H9 (cell line): ENCODE measurements around the gene BMP8A. TPM values are rescaled to one million over a fixed set of nuclear protein-coding genes. Genes with fewer than 3 reads are reported as not detected.

Source experiments
- DNase-seq: peaks from one replicate; pipeline ENCODE4 v3.0.0-alpha.2; 2017
- H2AFZ ChIP-seq: one replicate; pipeline ENCODE4 v1.6.1; 2013; ENCODE audit warnings: mild to moderate bottlenecking, low read length, control low read depth, moderate library complexity
- H2AK5ac ChIP-seq: 2 replicates; pipeline ENCODE4 v1.6.1; 2013; ENCODE audit warnings: low read length, control low read depth, mixed read lengths; ENCODE audit not compliant: insufficient read length
- H2BK120ac ChIP-seq: one replicate; pipeline ENCODE4 v1.6.1; 2013; ENCODE audit warnings: low read depth, mild to moderate bottlenecking, low read length, control low read depth, inconsistent platforms; ENCODE audit not compliant: poor library complexity, severe bottlenecking
- H2BK12ac ChIP-seq: 2 replicates; pipeline ENCODE4 v1.6.1; 2013; ENCODE audit warnings: low read length, control low read depth, mixed read lengths, low read depth; ENCODE audit not compliant: insufficient read length
- H2BK15ac ChIP-seq: 2 replicates; pipeline ENCODE4 v1.6.1; 2013; ENCODE audit warnings: low read depth, low read length, control low read depth
- H2BK20ac ChIP-seq: one replicate; pipeline ENCODE4 v1.6.1; 2013; ENCODE audit warnings: low read depth, mild to moderate bottlenecking, low read length, control low read depth, inconsistent platforms; ENCODE audit not compliant: poor library complexity, severe bottlenecking
- H2BK5ac ChIP-seq: 2 replicates; pipeline ENCODE4 v1.6.1; 2013; ENCODE audit warnings: low read length, control low read depth, mixed read lengths; ENCODE audit not compliant: insufficient read length
- H3K14ac ChIP-seq: 2 replicates; pipeline ENCODE4 v1.6.1; 2013; ENCODE audit warnings: low read length, control low read depth; ENCODE audit not compliant: insufficient read depth
- H3K18ac ChIP-seq: 2 replicates; pipeline ENCODE4 v1.6.1; 2013; ENCODE audit warnings: low read depth, mild to moderate bottlenecking, mixed read lengths, low read length, control low read depth; ENCODE audit not compliant: insufficient read length
- H3K23ac ChIP-seq: 2 replicates; pipeline ENCODE4 v1.6.1; 2013; ENCODE audit warnings: low read length, control low read depth, mixed read lengths, low read depth; ENCODE audit not compliant: insufficient read length
- H3K23me2 ChIP-seq: 2 replicates; pipeline ENCODE4 v1.6.1; 2013; ENCODE audit warnings: low read depth, mild to moderate bottlenecking, mixed read lengths, low read length, control low read depth; ENCODE audit not compliant: insufficient read length, poor library complexity, severe bottlenecking
- H3K27ac ChIP-seq: 2 replicates; pipeline ENCODE4 v1.5.1; 2013; ENCODE audit warnings: low read length, control low read depth, mixed read lengths, low read depth; ENCODE audit not compliant: insufficient read length
- H3K27me3 ChIP-seq: 2 replicates; pipeline ENCODE4 v1.6.1; 2013; ENCODE audit warnings: low read length, control low read depth, inconsistent platforms; ENCODE audit not compliant: insufficient read depth
- H3K4ac ChIP-seq: 2 replicates; pipeline ENCODE4 v1.6.1; 2013; ENCODE audit warnings: low read depth, mild to moderate bottlenecking, control low read depth, inconsistent platforms, low read length, moderate library complexity
- H3K4me1 ChIP-seq: 2 replicates; pipeline ENCODE4 v1.6.1; 2013; ENCODE audit warnings: low read length, control low read depth, inconsistent platforms; ENCODE audit not compliant: insufficient read depth
- H3K4me2 ChIP-seq: 2 replicates; pipeline ENCODE4 v1.6.1; 2013; ENCODE audit warnings: low read length, control low read depth, mixed read lengths; ENCODE audit not compliant: insufficient read length, insufficient read depth
- H3K56ac ChIP-seq: 2 replicates; pipeline ENCODE4 v1.6.1; 2013; ENCODE audit warnings: low read depth, mild to moderate bottlenecking, mixed read lengths, low read length, control low read depth; ENCODE audit not compliant: insufficient read length
- H3K79me1 ChIP-seq: 2 replicates; pipeline ENCODE4 v1.6.1; 2013; ENCODE audit warnings: low read depth, mild to moderate bottlenecking, moderate library complexity, low read length, control low read depth, inconsistent platforms; ENCODE audit not compliant: insufficient read depth, poor library complexity, severe bottlenecking
- H3K79me2 ChIP-seq: 2 replicates; pipeline ENCODE4 v1.6.1; 2013; ENCODE audit warnings: low read length, control low read depth, inconsistent platforms; ENCODE audit not compliant: insufficient read depth
- H3K9ac ChIP-seq: 2 replicates; pipeline ENCODE4 v1.6.1; 2013; ENCODE audit warnings: low read length, control low read depth, mixed read lengths; ENCODE audit not compliant: insufficient read length; ENCODE audit errors: extremely low read depth
- H3K9me3 ChIP-seq: one replicate; pipeline ENCODE4 v1.6.1; 2013; ENCODE audit warnings: low read depth, low read length, inconsistent platforms; ENCODE audit not compliant: control insufficient read depth
- H3T11ph ChIP-seq: one replicate; pipeline ENCODE4 v1.6.1; 2013; ENCODE audit warnings: mild to moderate bottlenecking, low read length, control low read depth, inconsistent platforms
- H4K20me1 ChIP-seq: one replicate; pipeline ENCODE4 v1.6.1; 2013; ENCODE audit not compliant: control insufficient read depth, insufficient read length, insufficient read depth
- H4K5ac ChIP-seq: 2 replicates; pipeline ENCODE4 v1.6.1; 2013; ENCODE audit warnings: low read depth, mild to moderate bottlenecking, mixed read lengths, low read length, control low read depth; ENCODE audit not compliant: insufficient read length
- H4K8ac ChIP-seq: replicated peaks from 2 replicates; pipeline ENCODE4 v1.6.1; 2013; ENCODE audit warnings: low read length, control low read depth, mixed read lengths, low read depth; ENCODE audit not compliant: insufficient read length
- H4K91ac ChIP-seq: 2 replicates; pipeline ENCODE4 v1.6.1; 2013; ENCODE audit warnings: low read depth, mild to moderate bottlenecking, moderate library complexity, mixed read lengths, low read length, control low read depth; ENCODE audit not compliant: insufficient read length
- H3K27ac Mint-ChIP-seq, 3 experiments: 2 replicates in 2 of 3; 3 replicates in 1 of 3; pipeline ENCODE4 v1.8.0; 2020 to 2021; ENCODE audit warnings: mixed read lengths in 3 of 3, mild to moderate bottlenecking in 1 of 3, moderate library complexity in 1 of 3
- H3K27me3 Mint-ChIP-seq: 2 replicates; pipeline ENCODE4 v1.8.0; 2021; ENCODE audit warnings: low read depth, mild to moderate bottlenecking, moderate library complexity, mixed read lengths
- H3K36me3 Mint-ChIP-seq, 3 experiments: 2 replicates in 2 of 3; 3 replicates in 1 of 3; pipeline ENCODE4 v1.8.0; 2020 to 2021; ENCODE audit warnings: low read depth in 3 of 3, mixed read lengths in 3 of 3; ENCODE audit not compliant: insufficient read depth in 1 of 3
- H3K4me1 Mint-ChIP-seq, 2 experiments: 2 replicates each; pipeline ENCODE4 v1.8.0; 2020; ENCODE audit warnings: mixed read lengths in 2 of 2
- H3K4me3 Mint-ChIP-seq, 2 experiments: 2 replicates in 1 of 2; 3 replicates in 1 of 2; pipeline ENCODE4 v1.8.0; 2020 to 2021; ENCODE audit warnings: mild to moderate bottlenecking in 2 of 2, mixed read lengths in 2 of 2, moderate library complexity in 1 of 2
- H3K9me3 Mint-ChIP-seq, 2 experiments: 2 replicates in 1 of 2; 3 replicates in 1 of 2; pipeline ENCODE4 v1.8.0; 2020; ENCODE audit warnings: mild to moderate bottlenecking in 2 of 2, mixed read lengths in 2 of 2, moderate library complexity in 1 of 2
- CTCF ChIP-seq: fragments of 200-600 bp; sonication (generic); conservative IDR thresholded peaks from 3 replicates; pipeline ENCODE4 v1.8.0; 2021; ENCODE audit warnings: antibody characterized with exemption, mild to moderate bottlenecking
- WGBS: extraction: QIAGEN DNeasy Blood & Tissue Kit; methylation state at CpG from one replicate; pipeline ENCODE4 v1.1.7; 2013; ENCODE audit warnings: missing lambda C conversion rate, low lambda C conversion rate, mixed read lengths; ENCODE audit not compliant: insufficient read length; ENCODE audit errors: extremely low coverage; 5-methylcytosine and 5-hydroxymethylcytosine counted together
- total RNA-seq: library from RNA; stranded (reverse); gene quantifications from 2 replicates; pipeline ENCODE4 v1.2.1, GENCODE V29; 2021

BMP8A gene
- total RNA-seq, 1 experiment from 2014 or later = 0.52 TPM

GRCh38 chr1:39573736-39574624 is 82.5 kb downstream of the BMP8A start:
- peaks cover 32% of the 10 kb centered on the region; the same call in 1 of the 2 replicates for H3K79me2 ChIP-seq
- no peak overlapping the region for H3T11ph ChIP-seq
- no peak overlapping the region for H2AFZ ChIP-seq
- H3K9me3 ChIP-seq = no peaks in the 10 kb centered on the region
- H3K27me3 ChIP-seq = no peaks in the 10 kb centered on the region
- no CpG with 5 or more reads among the region's 12 CpGs for WGBS
- no peak overlapping the region for H2BK12ac ChIP-seq
- H2BK20ac ChIP-seq = no peak overlapping the region
- no peak overlapping the region for H4K5ac ChIP-seq
- Mint-ChIP-seq H3K36me3 (peaks cover 48 to 67% (median 61%) of the 10 kb centered on the region in 3 experiments), H3K4me1 (peaks cover 26 to 27% of the 10 kb centered on the region in 2 experiments), H3K27me3 (no peaks in the 10 kb centered on the region; the same call in none of the 2 replicates), H3K9me3 (no peaks in the 10 kb centered on the region), H3K27ac (peak overlapping the region in 1 of 3 experiments; percentile 13; a peak in 1 of 7 replicates), H3K4me3 (peak overlapping the region; percentile 85 to 92)
- H3K4ac ChIP-seq = no peak overlapping the region
- peaks cover 14% of the 10 kb centered on the region for H3K23me2 ChIP-seq
- H2BK5ac ChIP-seq = no peak overlapping the region
- no peak overlapping the region for H3K56ac ChIP-seq
- H3K18ac ChIP-seq = no peak overlapping the region
- H3K14ac ChIP-seq = no peak overlapping the region
- peak overlapping the region; percentile 77 for H3K4me2 ChIP-seq
- TF ChIP-seq CTCF = no peak
- no peak overlapping the region for H3K23ac ChIP-seq
- H4K8ac ChIP-seq = no peak overlapping the region
- H2BK120ac ChIP-seq = no peak overlapping the region
- no peak for DNase-seq
- H4K20me1 ChIP-seq = no peaks in the 10 kb centered on the region
- no peak overlapping the region for H4K91ac ChIP-seq
- H3K9ac ChIP-seq = peak overlapping the region; percentile 9
- H3K27ac ChIP-seq = no peak overlapping the region
- H3K4me1 ChIP-seq = peaks cover 3% of the 10 kb centered on the region
- H2BK15ac ChIP-seq = no peak overlapping the region
- no peaks in the 10 kb centered on the region for H3K79me1 ChIP-seq
- H2AK5ac ChIP-seq = no peak overlapping the region
